Effector memory CD8-positive, alpha-beta T cell (primary cell): Measurements from ENCODE around the gene AGER.
A peak's percentile ranks its signal among the peaks of the same experiment; 100 is the strongest.

Experiments
- ATAC-seq: fragments of 150-1000 bp; cut with Tn5 transposase; replicated peaks from 2 replicates; pipeline ENCODE4 v1.10.0; 2021; ENCODE audit warnings: mild to moderate bottlenecking, moderate library complexity
- DNase-seq, 3 experiments: peaks; one replicate each; pipeline ENCODE4 v3.0.0; 2021
- H3K27ac Mint-ChIP-seq, 2 donors: one replicate each; pipeline ENCODE4 v1.8.0; 2022; ENCODE audit warnings: mild to moderate bottlenecking in 2 of 2, mixed read lengths in 2 of 2, moderate library complexity in 2 of 2
- H3K27me3 Mint-ChIP-seq, 2 donors: one replicate each; pipeline ENCODE4 v1.8.0; 2022; ENCODE audit warnings: mixed read lengths in 2 of 2
- H3K36me3 Mint-ChIP-seq: one replicate; pipeline ENCODE4 v1.8.0; 2022; ENCODE audit warnings: mild to moderate bottlenecking, moderate library complexity, mixed read lengths; ENCODE audit not compliant: insufficient read depth
- H3K4me1 Mint-ChIP-seq, 2 donors: one replicate each; pipeline ENCODE4 v1.8.0; 2022; ENCODE audit warnings: low read depth in 2 of 2, mixed read lengths in 2 of 2
- H3K4me3 Mint-ChIP-seq, 2 donors: one replicate each; pipeline ENCODE4 v1.8.0; 2022; ENCODE audit warnings: mild to moderate bottlenecking in 2 of 2, mixed read lengths in 2 of 2, moderate library complexity in 2 of 2
- H3K9me3 Mint-ChIP-seq, 2 donors: one replicate each; pipeline ENCODE4 v1.8.0; 2022; ENCODE audit warnings: mixed read lengths in 2 of 2

The AGER gene

GRCh38 chr6:32132110-32132509 lies 51.9 kb downstream of the AGER start:
- ATAC-seq (no peak), DNase-seq (no peak)
- Mint-ChIP-seq H3K27ac (no peak overlapping the region), H3K9me3 (no peaks in the 10 kb centered on the region), H3K4me3 (no peak overlapping the region), H3K4me1 (peaks cover 20 to 22% of the 10 kb centered on the region in 2 donors), H3K27me3 (peaks cover 0 to 6% of the 10 kb centered on the region in 2 donors), H3K36me3 (peaks cover 21% of the 10 kb centered on the region)

GRCh38 chr6:32131439-32131948 lies 52.6 kb downstream of the AGER start:
- Mint-ChIP-seq H3K4me3 (peak overlapping the region; percentile 8 to 22), H3K27ac (no peak overlapping the region), H3K36me3 (peaks cover 25% of the 10 kb centered on the region), H3K9me3 (no peaks in the 10 kb centered on the region), H3K27me3 (peaks cover 0 to 6% of the 10 kb centered on the region in 2 donors), H3K4me1 (peaks cover 26 to 28% of the 10 kb centered on the region in 2 donors)
- no peak for ATAC-seq
- DNase-seq: no peak
